HG02970 (cell line): ENCODE measurements around the gene DCHS1.

ENCODE experiments used
- ATAC-seq: cut with Tn5 transposase; IDR thresholded peaks from one replicate; pipeline ENCODE4 v1.9.1; 2021; ENCODE audit warnings: mild to moderate bottlenecking, moderate library complexity, moderate number of reproducible peaks; ENCODE audit not compliant: unreplicated experiment, low FRiP score

DCHS1 gene

DNA sequence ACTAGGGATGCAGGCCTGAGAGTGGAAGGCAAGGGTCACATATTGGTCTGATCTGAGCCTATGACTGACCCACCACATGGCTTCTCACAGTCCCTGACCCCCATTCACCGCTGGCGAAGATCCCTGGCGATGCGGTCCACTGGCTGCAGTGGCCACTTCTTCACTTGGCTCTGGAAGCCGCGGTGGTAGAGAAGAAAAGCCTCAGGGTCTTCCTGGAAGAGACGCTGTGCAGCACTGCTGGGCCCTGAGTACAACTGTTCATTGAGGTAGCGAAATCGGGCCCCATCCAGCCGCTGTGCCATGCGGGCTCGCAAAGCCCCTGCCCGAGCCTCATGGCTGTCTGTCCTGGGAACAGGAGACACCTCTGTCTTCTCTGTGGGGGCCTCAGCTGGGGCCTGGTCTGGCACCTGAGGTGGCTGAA, 54.6 kb downstream of the DCHS1 start:
- no peak for ATAC-seq

DNA sequence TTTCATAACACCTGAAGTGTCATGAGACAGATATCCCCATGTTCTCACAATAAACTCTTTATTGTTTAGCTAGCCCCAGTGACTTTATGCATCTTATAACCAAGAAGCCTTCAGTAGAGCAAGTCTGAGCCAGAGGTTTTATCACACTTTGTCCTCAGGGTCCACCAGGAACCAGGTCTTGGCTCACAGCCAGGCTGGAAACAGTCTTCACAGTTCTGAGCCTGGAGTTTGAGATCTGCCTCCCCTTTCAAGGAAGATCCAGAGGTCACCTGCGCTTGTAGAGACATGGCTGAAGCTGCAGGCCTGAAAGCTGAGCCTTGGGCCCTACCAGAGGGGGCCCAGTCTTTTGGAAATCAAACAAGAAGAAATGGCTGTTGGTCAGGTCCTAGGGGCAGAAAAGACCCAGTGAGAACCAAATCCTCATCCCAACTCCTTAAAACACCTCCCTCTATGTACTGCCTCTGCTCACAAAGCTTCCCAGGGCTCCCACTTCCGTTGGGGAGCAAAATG, 55.7 kb downstream of the DCHS1 start:
- ATAC-seq: no peak

DNA sequence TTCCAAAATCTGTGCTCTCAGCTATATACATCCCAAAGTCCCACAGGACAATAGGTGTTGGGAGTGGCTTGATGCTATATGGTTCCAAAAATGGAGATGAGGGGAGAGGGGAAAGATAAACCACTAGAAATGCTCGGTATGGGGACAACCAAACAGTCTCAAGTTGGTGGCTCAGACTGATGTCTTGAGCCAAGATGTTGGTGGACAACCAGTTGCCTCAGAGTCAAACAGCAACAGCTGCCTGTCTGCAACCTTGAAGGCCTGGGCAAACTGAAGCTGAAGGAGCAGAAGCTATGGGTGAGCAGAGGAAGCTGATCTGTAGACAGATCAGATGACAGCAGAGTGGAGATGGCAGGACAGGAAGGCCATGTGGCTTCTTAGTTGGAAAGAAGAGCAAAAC, 56.2 kb downstream of the DCHS1 start:
- no peak for ATAC-seq

DNA sequence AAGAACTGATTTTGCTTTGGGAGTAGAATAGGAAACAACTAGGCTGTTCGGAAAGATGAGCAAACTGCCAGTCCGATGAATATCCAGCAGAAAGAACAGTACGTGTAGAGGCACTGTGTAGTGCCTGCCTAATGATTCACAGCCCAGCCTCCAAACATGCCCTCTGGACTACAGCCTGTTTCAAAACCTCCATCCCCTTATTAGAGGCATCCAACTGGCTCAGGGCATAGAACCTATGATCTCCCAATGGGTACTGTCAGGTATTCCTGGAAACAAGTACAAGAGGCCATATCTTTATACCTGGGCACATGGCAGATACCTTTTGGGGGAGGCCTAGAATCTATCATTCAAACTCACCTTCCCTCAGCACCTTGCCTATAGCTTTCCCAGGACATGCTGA, 57.1 kb downstream of the DCHS1 start:
- ATAC-seq: no peak

DNA sequence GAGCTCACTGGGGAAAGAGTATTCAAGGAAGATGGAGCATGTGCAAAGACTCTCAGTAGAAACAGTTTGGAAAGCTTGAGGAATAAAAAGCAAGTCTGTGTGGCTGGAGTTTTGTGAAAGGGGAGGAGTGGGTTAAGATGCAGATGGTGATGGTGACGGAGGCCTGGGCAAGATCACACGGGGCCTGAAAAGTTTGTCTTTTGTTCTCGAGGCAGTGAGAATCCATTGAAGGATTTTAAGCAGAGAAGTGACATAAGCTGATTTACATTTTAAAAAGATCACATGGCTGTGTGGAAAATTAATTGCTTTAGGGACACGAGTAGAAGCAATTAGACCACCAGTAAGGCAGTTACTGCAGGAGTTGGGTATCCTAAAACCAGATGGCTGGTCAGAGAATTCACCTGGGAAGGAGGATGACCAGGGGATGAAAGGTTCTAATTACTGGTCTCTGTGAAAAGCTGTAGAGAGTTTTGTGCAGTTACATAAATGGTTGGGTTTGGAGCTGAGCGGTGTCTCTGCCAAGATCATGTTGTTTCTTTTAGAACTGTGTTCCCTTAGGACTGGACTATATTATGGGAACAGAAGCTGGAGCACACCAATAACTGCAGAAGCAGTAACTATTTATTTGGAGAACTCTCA, 59.3 kb downstream of the DCHS1 start:
- ATAC-seq: no peak

DNA sequence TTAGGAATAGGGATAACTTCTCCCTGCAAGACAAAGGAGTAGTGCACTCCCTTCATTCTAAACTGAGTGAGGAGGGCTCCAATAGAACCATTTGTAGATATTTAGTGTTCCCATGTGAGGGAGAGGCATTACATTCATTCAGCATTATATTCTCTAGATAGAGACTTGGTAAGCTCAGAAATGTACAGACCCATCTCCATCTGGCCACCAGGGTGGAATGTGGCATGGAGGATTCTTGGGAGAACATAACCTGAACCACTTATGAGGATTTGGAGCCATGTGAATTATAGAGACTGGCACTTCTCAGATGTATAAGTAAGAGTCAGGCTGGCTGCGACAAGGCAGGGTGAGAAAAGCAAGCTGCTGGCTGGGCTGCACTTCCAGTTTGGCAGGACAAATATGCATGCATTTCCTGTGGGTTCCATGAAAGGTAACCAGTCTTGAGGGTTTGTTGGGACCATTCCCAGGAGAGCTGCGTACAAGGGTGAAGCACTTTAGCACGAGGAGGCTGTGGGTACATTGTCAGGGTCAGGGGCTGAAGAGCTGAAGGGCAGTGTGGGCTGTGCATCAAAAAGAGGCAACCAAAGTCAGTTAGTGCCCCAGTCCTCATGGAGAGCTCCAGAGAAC, 61.4 kb downstream of the DCHS1 start:
- ATAC-seq: no peak

DNA sequence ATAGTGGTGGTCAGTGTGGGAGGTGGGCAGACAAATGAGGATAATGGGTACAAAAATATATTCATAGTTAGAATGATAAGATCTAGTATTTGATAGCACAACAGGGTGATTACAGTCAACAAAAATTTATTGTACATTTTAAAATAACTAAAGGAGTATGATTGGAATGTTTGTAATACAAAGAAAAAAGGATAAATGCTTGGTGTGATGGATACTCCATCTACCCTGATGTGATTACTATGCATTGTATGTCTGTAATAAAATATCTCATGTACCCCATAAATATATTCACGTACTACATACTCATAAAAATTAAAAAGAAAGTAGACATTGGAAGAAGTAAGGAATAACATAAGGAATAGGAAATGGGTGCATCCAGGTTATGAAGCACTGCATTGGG, 67.6 kb downstream of the DCHS1 start:
- no peak for ATAC-seq

DNA sequence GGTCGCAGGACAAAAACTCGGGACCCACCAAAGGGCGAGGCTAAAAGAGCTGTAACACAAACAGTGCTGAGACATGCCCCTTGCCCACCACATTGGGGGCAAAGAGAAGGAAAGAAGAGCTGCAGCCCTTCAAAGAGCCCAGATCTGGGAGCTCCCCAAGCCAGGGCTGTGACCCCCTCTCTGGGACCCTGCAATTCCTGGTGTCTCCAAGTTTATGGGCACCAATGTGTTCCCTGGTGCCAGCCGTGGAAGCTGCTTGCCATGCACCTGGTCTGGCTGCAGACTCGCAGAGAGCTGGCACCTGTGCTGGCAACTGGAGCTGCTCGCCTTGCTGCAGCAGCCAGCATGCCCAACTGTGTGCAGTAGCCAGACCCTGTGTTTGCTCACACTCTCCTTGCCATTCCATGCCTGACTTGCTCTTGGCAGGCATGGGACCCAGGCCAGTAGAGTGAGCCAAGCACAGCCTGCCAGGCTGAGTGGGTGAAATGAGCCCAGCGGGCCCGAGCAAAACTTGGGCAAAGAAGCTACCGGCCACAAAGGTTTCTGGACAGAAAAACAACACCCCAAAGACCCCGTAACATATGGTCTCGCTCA, 68.2 kb downstream of the DCHS1 start:
- ATAC-seq: no peak

DNA sequence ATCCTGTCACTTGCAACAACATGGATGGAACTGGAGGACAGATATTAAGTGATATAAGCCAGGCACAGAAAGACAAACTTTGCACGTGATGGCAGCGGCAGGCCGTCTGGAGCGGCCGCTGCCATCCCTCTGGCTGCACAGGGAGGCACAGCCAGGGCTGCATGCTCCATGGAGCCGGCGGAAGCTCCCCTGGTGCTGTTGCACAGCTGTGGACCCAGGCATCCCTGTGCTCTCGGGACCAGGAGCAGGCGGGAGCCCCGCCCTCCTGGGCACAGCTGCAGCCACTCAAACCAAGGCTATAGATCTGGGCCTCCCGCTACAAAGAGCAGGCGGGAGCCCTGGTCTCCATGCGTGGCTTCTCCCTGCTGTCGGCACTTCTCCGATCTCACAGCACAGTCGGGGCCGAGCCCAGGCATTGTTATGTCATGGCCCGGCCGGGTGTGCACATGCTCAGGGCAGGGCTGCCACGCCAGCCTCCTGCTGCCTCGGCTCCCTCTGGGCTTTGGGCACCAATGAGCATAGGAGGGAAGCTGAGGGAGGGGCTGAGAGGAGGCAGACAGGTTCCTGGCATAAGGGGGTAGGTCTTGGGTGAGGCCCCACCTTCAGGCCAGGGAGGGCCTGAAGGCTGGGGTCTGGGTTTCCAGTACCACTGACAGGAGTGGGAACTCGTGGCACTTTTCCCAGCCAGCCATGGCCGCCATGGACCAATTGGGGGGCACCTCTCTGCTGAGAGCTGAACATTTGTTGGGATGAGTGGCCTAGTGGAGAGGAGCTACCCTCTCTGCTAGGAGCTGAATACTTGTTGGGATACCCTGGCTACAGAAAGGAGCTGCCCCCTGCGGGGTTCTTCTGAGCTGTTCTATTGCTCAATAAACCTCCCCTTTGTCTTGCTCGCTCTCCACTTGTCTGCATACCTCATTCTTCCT, 68.9 kb downstream of the DCHS1 start:
- ATAC-seq: no peak

DNA sequence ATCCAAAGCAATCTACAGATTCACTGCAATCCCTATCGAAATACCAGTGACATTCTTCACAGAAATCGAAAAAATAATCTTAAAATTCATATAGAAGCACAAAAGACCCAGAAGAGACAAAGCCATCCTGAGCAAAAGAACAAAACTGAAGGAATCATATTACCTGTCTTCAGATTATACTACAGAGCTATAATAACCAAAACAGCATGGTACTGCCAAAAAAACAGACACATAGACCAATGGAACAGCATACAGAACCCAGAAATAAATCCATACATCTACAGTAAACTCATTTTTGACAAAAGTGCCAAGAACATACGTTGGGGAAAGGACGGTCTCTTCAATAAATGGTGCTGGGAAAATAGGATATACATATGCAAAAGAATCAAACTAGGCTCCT, 71.1 kb downstream of the DCHS1 start:
- no peak for ATAC-seq

DNA sequence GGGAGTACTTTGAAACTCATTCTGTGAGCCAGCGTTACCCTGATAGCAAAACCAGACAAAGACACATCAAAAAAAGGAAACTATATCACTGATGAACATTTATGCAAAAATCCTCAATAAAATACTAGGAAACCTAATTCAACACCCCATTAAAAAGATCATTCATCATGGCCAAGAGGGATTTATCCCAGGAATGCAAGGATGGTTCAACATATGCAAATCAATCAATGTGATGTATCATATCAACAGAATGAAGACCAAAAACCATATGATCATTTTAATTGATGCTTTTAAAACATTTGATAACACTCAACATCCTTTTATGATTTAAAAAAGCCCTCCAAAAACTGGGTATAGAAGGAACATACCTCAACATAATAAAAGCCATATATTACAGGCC, 72.0 kb downstream of the DCHS1 start:
- no peak for ATAC-seq

DNA sequence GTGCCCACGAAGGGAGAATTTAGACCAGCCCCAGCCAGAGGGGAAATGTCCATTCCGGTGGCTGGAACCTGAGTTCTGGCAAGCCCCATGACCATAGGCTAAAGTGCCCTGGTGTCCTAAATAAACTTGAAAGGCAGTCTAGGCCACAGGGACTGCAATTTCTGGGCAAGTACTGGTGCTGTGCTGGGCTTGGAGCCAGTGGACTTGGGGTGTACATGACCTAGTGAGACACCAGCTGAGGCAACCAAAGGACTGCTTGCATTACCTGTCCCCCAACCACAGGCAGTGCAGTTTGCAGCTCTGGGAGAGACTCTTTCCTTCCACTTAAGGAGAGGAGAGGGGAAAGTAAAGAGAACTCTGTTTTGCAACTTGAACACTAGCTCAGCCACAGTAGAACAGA, 75.9 kb downstream of the DCHS1 start:
- ATAC-seq: no peak

DNA sequence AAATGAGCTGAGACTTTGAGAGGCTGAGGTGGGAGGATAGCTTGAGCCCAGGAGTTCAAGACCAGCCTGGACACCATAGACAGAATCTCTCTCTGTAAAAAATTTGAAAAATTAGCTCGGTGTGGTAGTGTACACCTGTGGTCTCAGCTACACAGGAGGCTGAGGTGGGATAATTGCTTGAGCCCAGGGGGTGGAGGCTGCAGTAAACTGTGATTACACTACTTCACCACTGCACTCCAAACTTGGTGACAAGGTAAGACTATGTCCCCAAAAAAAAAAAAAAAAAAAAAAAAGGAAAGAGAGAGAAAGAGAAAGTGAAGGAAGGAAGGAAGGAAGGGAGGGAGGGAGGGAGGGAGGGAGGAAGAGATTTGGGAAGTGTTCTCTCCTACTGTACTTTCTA, 77.5 kb downstream of the DCHS1 start:
- no peak for ATAC-seq

DNA sequence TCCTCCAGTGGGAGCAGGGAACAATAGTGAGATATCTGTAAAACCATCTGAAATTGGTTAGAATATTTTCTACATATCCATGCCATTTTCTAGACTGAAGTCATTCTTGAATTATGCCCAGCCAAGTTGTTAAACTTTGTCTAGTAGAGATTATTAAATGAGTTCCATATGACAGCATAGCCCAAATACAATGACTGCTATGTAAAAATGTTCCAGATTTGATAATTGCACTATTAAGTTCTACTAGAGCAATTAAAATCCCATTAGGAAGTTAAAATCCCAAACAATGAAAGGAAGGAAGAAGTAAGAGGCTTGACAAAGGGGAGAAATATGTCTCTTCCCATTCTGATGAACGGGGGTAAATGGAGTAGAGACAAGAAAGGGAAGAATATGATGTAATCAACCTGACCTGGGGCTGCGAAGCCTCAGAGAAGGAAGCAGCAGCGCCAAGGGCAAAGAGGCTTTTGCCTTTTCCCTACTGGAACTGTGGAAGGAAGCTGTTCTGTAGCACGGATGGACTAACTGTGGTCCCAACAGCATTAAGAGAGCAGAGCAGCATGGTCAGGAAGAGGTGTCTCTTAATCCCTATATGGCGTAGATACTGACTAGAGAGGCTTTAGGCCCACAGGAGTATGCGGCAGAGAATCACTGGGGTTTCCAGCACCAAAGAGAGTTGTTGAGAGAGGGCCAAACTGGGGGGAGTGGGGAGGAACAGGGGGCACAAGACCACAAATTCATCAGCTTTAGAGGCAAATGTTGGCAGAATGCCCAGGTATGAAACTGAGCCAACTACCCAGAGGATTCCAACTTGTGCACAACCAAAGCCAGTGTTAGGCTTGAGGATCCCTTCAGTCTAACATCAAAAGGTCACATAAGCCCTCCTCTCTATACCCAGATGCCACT, 78.9 kb downstream of the DCHS1 start:
- ATAC-seq: no peak

DNA sequence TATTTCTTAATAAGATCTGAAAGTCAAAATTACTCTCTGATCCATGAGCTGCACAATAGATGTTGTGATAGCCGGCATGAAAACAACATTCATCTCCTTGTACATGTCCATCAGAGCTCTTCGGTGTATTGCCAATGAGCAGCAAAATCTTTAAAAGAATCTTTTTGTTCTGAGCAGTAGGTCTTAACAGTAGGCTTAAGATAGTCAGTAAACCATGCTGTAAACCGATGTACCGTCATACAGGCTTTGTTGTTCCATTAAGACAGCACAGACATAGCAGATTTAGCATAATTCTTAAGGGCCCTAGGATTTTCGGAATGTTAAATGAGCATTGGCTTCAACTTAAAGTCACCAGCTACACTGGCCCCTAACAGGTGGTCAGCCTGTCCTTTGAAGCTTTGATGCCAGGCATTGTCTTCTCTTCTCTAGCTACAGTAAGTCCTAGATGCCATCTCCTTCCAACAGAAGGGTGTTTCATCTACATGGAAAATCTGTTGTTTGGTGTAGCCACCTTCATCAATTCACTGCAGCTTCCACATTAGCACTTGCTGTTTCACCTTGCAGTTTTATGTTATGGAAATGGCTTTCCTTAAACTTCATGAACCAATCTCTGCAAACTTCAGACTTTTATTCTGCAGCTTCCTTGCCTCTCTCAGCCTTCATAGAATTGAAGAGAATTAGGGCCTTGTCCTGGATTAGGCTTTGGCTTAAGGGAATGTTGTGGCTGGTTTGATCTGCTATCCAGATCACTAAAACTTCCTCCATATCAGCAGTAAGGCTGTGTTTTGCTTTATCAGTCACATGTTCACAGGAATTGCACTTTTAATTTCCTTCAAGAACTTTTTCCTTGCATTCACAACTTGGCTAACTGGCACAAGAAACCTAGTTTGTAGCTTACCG, 80.5 kb downstream of the DCHS1 start:
- ATAC-seq: no peak

DNA sequence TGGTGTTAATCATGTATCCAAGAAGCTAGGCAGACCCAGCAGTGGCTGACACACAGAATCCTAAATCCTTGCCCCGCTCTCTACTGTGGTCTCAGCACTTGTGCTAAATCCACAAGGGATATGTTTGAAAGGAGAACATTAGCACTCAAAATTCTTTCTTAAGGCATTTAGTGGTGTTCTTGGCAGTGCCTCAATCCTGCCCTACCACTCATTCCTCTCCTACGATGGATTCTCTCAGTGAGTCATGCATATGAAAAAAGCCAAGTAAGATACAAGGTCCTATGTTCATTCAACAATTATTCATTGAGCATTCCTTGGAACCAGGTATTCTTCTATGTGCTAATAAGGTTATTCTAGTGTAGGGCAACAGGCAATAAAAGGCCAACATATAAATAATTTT, 83.4 kb downstream of the DCHS1 start:
- ATAC-seq: no peak

DNA sequence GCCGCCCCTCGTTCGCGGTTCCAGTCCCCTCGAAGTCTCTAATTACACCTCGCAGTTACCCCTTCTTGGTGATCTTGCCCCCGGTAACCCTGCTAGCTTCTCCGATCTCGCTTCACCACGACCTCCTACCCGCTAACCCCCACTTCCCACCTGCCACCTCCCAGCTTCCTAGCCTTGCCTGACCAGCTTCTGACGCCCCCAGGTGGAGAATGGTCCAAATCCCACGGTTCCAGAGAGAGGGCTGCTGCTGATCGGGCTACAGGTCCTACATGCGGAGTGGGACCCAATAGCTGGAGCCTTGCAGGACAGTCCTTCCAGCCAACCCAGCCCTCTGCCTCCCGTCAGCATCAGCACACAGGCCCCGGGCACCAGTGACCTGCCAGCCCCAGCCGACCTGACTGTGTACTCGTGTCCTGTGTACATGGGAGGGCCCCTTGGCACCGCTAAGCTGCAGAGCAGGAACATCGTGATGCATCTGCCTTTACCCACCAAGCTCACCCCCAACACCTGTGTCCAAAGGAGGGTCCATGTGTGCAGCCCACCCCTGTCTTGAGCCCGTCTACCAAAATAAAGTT, 84.1 kb downstream of the DCHS1 start:
- no peak for ATAC-seq
